Osteocyte (in vitro differentiated cells): ENCODE results near the gene CD63. TPM values are rescaled to one million over a fixed set of nuclear protein-coding genes. Genes with fewer than 3 reads are reported as not detected.

Experiments used
- DNase-seq: peaks from one replicate; pipeline ENCODE4 v3.0.0; 2021; ENCODE audit warnings: mixed read lengths; ENCODE audit not compliant: unreplicated experiment; ENCODE audit errors: extremely low spot score
- H3K27ac Mint-ChIP-seq: one replicate; pipeline ENCODE4 v1.8.0; 2021; ENCODE audit warnings: mild to moderate bottlenecking, mixed read lengths; ENCODE audit not compliant: unreplicated experiment
- H3K27me3 Mint-ChIP-seq: one replicate; pipeline ENCODE4 v1.8.0; 2021; ENCODE audit warnings: mixed read lengths; ENCODE audit not compliant: unreplicated experiment
- H3K36me3 Mint-ChIP-seq: one replicate; pipeline ENCODE4 v1.8.0; 2021; ENCODE audit warnings: mixed read lengths; ENCODE audit not compliant: unreplicated experiment
- H3K4me1 Mint-ChIP-seq: one replicate; pipeline ENCODE4 v1.8.0; 2021; ENCODE audit warnings: mixed read lengths; ENCODE audit not compliant: unreplicated experiment
- H3K4me3 Mint-ChIP-seq: one replicate; pipeline ENCODE4 v1.8.0; 2021; ENCODE audit warnings: mild to moderate bottlenecking, moderate library complexity, mixed read lengths; ENCODE audit not compliant: unreplicated experiment
- H3K9me3 Mint-ChIP-seq: one replicate; pipeline ENCODE4 v1.8.0; 2021; ENCODE audit warnings: mixed read lengths; ENCODE audit not compliant: unreplicated experiment
- CTCF ChIP-seq: fragments of 200-600 bp; sonication (generic); IDR thresholded peaks from 2 replicates; pipeline ENCODE4 v1.5.0; 2021; ENCODE audit warnings: antibody characterized with exemption, mild to moderate bottlenecking, moderate library complexity
- total RNA-seq: library from RNA; stranded (reverse); gene quantifications from 2 replicates; pipeline ENCODE4 v1.2.1, GENCODE V29; 2021

CD63 gene
- total RNA-seq, 1 donor from 2014 or later: 1,511 TPM

- TF ChIP-seq CTCF: no peak
- no peak for DNase-seq
- Mint-ChIP-seq H3K4me1 (no peaks in the 10 kb centered on the region), H3K4me3 (no peak overlapping the region), H3K27me3 (no peaks in the 10 kb centered on the region), H3K36me3 (no peaks in the 10 kb centered on the region), H3K9me3 (no peaks in the 10 kb centered on the region), H3K27ac (no peak overlapping the region)
Measured at GRCh38 chr12:55693323-55694187, 35.3 kb downstream of the CD63 start.

GRCh38 chr12:55692631-55693322 lies 36.0 kb downstream of the CD63 start:
- Mint-ChIP-seq H3K9me3 (no peaks in the 10 kb centered on the region), H3K27ac (no peak overlapping the region), H3K4me3 (no peak overlapping the region), H3K27me3 (no peaks in the 10 kb centered on the region), H3K36me3 (no peaks in the 10 kb centered on the region), H3K4me1 (no peaks in the 10 kb centered on the region)
- no peak for TF ChIP-seq CTCF
- no peak for DNase-seq

- no peak overlapping the region for H3K4me3 Mint-ChIP-seq
Measured at GRCh38 chr12:55688716-55689655, 39.8 kb downstream of the CD63 start.

GRCh38 chr12:55687746-55688145 lies 41.1 kb downstream of the CD63 start:
- no peaks in the 10 kb centered on the region for H3K9me3 Mint-ChIP-seq
- TF ChIP-seq CTCF: no peak
- H3K27ac Mint-ChIP-seq: no peak overlapping the region
- no peak overlapping the region for H3K4me3 Mint-ChIP-seq
- no peaks in the 10 kb centered on the region for H3K4me1 Mint-ChIP-seq
- H3K27me3 Mint-ChIP-seq: peaks cover 7% of the 10 kb centered on the region
- no peak for DNase-seq
- H3K36me3 Mint-ChIP-seq: no peaks in the 10 kb centered on the region

More at GRCh38 chr12:55688716-55689655, 39.8 kb downstream of the CD63 start:
- no peak for DNase-seq
- H3K4me1 Mint-ChIP-seq: no peaks in the 10 kb centered on the region
- no peaks in the 10 kb centered on the region for H3K9me3 Mint-ChIP-seq
- TF ChIP-seq CTCF: no peak
- H3K36me3 Mint-ChIP-seq: no peaks in the 10 kb centered on the region
- H3K27me3 Mint-ChIP-seq: peaks cover 5% of the 10 kb centered on the region
- no peak overlapping the region for H3K27ac Mint-ChIP-seq
